Superior temporal gyrus (tissue), 1 donor: Measurements from ENCODE around the gene C3orf18.
A peak's percentile ranks its signal among the peaks of the same experiment; 100 is the strongest.

Source experiments
- DNase-seq: peaks from one replicate; pipeline ENCODE4 v3.0.0-alpha.2; 2016; ENCODE audit errors: extremely low spot score

Gene C3orf18

GRCh38 chr3:50603261-50604109, 35.9 kb upstream of the C3orf18 start:
- no peak for DNase-seq

DNA sequence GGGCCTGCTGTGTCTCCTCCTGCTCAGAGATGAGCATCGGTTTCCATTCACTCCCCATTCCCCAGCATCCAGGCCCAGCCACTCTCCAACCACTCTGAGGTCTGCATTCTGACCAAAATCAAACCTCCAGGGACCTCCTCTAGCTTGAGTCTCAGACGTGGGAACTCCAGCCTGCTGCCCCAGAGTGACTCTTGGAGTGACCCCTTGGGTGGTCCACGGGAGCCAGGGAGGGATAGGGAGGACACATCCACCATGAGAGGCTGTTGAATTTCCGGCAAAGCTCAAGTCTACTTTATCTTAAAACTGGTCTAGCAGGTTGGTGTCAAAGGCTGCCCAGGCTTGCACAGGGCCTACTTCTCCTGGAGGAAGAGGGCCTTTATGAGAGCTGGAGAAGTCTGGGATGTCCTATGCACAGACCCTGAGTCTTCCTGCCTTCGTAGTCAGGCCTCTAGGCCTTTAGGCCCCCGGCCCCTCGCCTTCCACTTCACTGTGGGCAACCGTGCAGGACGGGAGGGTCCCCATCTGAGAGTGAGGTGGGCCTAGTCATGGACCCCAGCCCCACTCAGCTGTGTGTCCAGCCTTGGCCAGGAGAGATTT, 35.1 kb upstream of the C3orf18 start:
- DNase-seq: no peak

- peak; percentile 75 for DNase-seq
Observed at GRCh38 chr3:50600841-50601591, 33.5 kb upstream of the C3orf18 start.

GRCh38 chr3:50600141-50600753, 32.7 kb upstream of the C3orf18 start:
- DNase-seq: no peak

DNA sequence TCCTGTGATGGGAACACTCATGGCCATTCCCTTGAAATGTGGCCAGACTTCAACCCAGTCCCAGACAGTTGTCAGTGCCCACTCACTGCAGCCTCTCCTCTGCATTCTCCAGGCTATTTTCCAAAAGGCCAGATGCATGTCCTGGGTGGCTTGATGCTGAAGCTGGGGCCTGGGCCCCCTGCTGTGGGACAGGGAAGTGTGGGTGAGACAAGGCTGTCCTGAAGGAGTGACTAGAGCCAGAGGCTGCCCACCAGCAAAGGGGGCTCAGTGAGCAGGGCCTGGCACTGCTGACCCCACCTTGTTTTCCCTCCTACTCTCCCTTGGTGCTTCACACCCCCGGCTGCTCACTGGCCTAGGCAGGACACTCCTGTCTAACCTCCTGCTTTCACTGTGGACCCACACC, 32.2 kb upstream of the C3orf18 start:
- no peak for DNase-seq

GRCh38 chr3:50599115-50599715, 31.7 kb upstream of the C3orf18 start:
- DNase-seq: no peak

DNA sequence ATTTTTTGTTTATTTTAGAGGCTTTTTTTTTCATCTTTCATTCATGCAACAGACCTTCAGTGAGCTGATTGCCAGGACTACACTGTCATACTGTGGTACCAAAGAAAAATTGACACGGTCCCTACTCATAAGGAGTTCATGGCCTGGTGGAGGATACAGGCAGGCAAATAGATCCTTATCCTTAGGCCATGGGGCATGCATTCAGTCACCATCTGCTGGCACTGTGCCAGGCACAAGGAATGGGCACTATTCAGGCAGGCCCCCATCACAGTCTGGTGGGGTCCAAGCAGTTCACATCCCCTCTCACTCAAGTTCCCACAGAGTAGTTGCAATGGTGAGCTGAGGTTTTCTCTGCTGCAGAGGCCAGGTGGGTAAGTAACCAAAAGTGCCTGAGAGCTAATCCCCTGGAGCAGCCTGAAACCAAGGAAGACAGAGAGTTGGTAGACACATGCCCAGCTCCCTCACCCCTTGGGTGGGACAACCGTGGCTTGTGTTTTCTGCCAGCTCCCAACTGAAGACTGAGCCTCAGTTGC, 26.8 kb upstream of the C3orf18 start:
- no peak for DNase-seq

DNA sequence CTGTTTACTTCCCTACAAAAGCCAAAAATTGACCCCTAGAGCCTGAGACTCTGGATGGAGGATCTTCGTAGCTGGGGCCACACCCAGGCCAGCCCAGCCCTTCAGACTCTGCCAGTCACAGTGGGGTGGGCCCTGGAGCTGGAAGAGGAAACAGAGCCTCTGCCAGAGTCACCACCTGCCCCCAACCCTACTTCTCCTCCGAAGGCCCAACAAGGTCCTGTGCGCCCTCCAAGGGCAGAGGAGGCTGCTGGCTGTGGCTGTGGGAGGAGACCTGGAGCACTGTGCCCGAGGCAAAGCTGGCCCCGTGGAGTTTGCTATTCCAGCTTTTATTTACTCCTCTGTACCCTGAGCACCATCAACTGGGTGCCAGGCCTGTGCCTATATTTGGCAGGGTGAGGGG, 25.0 kb upstream of the C3orf18 start:
- DNase-seq: no peak

DNA sequence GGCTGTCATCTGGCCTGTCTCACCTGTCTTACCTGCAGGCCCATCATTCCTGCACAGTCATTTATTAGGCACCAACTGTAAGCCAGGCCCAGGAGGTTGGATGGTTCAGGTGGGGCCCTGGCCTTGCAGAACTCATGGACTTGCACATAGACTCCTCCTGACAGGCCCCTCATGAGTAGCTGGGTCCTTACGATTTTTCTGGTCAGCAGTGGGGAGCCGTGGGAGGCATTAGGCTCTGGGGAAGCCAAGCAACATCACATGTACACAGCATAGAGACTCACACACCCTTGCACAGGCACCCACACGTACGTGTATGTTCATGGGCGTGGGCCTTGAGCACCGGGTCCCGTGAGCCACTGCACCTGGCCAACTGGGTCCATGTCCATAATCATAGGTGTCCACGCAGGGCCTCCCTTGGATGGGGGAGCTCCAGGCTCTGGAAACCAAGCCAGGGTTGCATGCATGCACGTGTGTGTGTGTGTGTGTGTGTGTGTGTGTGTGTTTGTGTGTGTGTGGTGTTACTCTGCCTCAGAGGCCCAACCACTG, 23.7 kb upstream of the C3orf18 start:
- DNase-seq: no peak

GRCh38 chr3:50588759-50589433, 21.3 kb upstream of the C3orf18 start:
- DNase-seq: no peak

GRCh38 chr3:50587806-50588758, 20.5 kb upstream of the C3orf18 start:
- no peak for DNase-seq

GRCh38 chr3:50587373-50587772, 19.8 kb upstream of the C3orf18 start:
- no peak for DNase-seq

DNA sequence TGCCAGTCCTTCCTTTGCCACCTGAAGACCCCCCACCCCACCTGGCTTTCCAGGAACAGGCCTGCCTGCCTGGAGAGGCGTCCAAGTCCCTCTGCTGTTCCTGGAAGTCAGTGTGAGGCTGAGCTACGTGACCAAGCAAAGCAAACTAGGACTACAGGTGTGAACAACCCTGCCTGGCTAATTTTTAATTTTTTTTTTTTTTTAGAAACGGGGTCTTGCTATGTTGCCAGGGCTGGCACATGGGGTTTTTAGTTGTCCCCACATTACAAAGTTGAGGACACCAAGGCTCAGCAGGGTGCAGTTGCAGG, 19.2 kb upstream of the C3orf18 start:
- no peak for DNase-seq

DNA sequence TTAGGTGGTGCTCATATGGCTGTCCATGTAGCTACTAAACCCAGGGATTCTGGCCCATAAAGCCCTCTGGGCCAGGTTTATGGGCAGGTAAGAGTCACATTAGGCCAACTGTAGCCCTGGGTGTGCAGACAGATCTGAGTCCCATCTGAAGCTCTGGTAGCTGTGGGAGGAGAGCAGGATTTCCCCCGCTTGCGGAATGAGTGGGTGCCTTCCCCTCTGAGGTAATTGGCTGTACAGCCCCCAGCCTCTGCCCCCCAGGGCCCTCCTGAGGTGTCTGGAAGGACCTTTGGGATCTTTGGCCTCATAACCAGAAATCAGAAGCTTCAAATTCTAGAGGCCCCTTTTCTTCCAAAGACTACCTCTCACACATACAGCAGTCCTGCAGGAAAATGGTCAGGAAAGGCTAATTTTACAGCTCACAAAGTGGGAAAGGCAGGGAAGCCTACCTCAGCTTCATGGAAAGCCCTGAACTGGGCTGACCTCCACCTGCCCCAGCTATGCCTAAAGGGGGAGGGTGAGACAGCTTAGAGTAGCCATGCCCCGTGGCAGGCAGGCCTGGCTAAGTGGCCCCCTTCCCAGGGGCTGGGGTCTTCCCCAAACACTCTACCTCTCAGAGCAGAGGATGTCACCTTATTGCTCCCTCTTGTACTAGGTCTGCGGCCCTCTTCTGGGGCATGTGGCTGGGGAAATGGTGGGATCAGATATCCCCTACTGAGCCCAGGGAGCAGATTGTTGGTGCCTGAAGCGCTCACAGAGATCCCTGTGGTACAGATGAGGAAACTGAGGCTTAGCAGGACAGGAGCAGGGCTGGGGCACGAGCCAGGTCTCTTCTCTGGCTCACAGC, 18.6 kb upstream of the C3orf18 start:
- no peak for DNase-seq

GRCh38 chr3:50584391-50584790, 16.8 kb upstream of the C3orf18 start:
- DNase-seq: no peak

DNA sequence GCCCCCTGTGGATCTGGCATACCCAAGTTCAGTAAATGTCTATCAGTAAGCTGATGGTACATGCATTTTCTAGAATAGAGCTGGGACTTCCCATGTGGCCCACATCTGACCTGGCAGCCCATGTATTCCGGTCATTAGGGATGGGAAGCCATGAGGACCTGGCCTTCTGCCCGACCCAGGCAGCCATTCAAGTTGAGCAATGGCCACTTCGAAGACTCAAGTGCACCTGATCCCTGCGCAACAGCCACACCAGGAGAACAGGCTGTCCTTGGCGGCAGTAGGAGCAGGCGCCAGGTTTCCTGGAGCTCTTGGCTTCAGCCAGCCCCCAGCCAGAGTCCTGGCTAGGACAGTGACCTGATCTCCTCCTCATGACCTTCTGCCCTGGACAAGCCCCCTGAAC, 16.4 kb upstream of the C3orf18 start:
- DNase-seq: no peak

GRCh38 chr3:50582083-50582482, 14.5 kb upstream of the C3orf18 start:
- DNase-seq: no peak

DNA sequence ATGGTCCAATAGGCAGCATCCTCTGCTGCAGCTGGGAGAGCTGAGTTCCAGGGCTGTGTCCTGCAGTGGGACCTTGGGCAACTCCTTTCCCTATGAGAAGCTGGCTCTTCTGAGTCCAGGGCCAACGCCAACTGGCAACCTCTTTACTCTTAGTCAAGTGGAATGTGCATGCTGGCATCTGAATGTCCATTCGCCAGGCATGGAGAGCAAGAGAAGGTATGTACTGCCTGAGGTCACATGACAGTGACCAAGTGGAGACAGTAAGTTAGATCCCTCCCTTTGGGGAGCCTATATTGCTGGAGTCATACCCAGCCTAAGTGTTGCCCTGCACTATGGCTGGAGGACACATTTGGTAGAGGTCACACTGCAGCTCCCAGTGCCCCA, 13.9 kb upstream of the C3orf18 start:
- DNase-seq: no peak
